Measurements from ENCODE around the gene GABARAPL1.

- TF ChIP-seq, protein P1, sequence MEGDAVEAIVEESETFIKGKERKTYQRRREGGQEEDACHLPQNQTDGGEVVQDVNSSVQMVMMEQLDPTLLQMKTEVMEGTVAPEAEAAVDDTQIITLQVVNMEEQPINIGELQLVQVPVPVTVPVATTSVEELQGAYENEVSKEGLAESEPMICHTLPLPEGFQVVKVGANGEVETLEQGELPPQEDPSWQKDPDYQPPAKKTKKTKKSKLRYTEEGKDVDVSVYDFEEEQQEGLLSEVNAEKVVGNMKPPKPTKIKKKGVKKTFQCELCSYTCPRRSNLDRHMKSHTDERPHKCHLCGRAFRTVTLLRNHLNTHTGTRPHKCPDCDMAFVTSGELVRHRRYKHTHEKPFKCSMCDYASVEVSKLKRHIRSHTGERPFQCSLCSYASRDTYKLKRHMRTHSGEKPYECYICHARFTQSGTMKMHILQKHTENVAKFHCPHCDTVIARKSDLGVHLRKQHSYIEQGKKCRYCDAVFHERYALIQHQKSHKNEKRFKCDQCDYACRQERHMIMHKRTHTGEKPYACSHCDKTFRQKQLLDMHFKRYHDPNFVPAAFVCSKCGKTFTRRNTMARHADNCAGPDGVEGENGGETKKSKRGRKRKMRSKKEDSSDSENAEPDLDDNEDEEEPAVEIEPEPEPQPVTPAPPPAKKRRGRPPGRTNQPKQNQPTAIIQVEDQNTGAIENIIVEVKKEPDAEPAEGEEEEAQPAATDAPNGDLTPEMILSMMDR (IDR thresholded peaks at IDR 0.05): no peak
- TF ChIP-seq POLR2AphosphoS5 (IDR thresholded peaks at IDR 0.05): no peak
Observed at GRCh38 chr12:10249690-10250455, 37.2 kb downstream of the GABARAPL1 start.
